ENCODE data around the gene ABCC1. TPM values are rescaled to one million over a fixed set of nuclear protein-coding genes. Genes with fewer than 3 reads are reported as not detected.
A peak's percentile ranks its signal among the peaks of the same experiment; 100 is the strongest.

The ABCC1 gene
- total RNA-seq, 4 donors from 2014 or later, result 12.1 to 39.2 (median 18.6) TPM

DNA sequence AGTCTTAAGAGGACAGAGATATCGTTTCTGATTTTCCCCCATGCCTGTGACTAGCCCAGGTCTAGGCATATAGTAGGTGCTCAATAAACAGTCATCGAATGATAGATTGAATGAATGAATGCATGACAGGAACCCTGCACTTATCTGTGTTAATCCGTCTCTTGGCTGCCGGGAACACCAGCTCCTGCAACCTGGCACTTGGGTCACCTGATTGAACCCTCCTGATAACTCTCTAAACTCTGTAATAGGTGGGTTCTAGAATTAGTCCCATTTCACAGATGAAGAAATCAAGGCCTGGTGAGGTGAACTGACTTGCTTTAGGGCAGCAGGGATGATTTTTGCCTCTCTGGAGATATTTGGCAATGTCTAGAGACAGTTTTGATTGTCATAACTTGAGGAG, 43.7 kb downstream of the ABCC1 start:
- no peak for DNase-seq
- H3K27me3 ChIP-seq, result no peaks in the 10 kb centered on the region
- no peak overlapping the region for H3K4me3 ChIP-seq
- intact Hi-C loops (cut with DNase I; ENCODE audit: low total_unique reads), result no loop called here
- H3K27ac ChIP-seq, result no peak overlapping the region
- H3K9me3 ChIP-seq, result no peaks in the 10 kb centered on the region
- H3K4me1 ChIP-seq, result peaks cover 0 to 5% of the 10 kb centered on the region in 2 donors
- H3K36me3 ChIP-seq, result no peaks in the 10 kb centered on the region
- TF ChIP-seq POLR2A (IDR thresholded peaks at IDR 0.05) (no peak), CTCF (IDR thresholded peaks at IDR 0.05) (no peak)

DNA sequence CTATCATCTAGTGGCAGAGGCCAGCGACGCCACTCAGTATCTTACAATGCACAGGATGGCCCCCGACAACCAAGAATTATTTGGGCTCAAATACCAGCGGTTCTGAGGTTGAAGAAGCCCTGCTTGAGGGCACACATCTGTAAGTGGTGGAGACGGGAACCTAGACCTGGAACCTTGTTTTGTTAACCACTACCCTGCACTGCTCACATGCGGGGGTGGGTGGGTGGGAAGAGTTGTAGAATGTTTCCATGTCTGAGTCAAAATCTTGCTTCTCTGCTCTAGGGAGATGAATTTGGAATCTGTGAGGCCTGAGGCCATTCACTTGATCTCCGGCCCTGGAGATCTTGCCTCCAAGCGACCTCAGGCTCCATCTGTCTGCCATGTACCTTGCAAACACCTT, 44.1 kb downstream of the ABCC1 start:
- intact Hi-C loops (cut with DNase I; ENCODE audit: low total_unique reads), result no loop called here
- H3K4me1 ChIP-seq, result peaks cover 0 to 5% of the 10 kb centered on the region in 2 donors
- H3K4me3 ChIP-seq, result no peak overlapping the region
- TF ChIP-seq POLR2A (IDR thresholded peaks at IDR 0.05) (no peak), CTCF (IDR thresholded peaks at IDR 0.05) (no peak)
- no peak overlapping the region for H3K27ac ChIP-seq
- H3K9me3 ChIP-seq, result no peaks in the 10 kb centered on the region
- no peak for DNase-seq
- no peaks in the 10 kb centered on the region for H3K36me3 ChIP-seq
- H3K27me3 ChIP-seq, result no peaks in the 10 kb centered on the region

DNA sequence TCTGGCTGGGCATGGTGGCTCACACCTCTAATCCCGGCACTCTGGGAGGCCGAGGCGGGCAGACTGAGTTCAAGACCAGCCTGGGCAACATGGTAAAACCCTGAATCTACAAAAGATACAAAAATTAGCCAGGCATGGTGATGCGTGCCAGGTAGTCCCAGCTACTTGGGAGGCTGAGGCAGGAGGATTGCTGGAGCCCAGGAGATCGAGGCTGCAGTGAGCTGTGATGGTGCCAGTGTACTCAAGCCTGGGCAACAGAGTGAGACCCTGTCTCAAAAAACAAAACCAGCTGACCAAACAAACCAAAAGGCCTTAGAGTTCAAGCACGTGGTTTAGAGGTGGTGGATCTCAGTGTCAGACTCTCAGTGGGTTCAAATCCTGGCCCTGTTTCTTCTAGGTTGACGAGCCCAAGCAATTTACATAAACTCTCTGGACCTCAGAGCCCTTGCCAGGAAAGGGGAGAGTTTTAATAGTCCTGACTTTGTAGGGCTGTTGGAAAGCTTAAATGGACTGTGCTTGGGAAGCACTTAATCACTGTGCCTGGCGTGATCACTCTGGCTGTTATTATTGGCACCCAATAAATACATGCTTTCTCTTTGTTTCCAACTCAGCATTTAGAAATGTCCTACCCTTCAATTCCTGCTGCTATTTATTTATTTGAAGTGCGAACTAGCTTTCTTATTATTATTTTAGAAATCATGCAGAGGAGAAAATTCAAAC, 44.7 kb downstream of the ABCC1 start:
- H3K27me3 ChIP-seq, result no peaks in the 10 kb centered on the region
- no peak overlapping the region for H3K4me3 ChIP-seq
- H3K27ac ChIP-seq, result no peak overlapping the region
- intact Hi-C loops (cut with DNase I; ENCODE audit: low total_unique reads), result no loop called here
- H3K9me3 ChIP-seq, result no peaks in the 10 kb centered on the region
- H3K36me3 ChIP-seq, result no peaks in the 10 kb centered on the region
- peaks cover 0 to 7% of the 10 kb centered on the region in 2 donors for H3K4me1 ChIP-seq
- no peak for TF ChIP-seq POLR2A (IDR thresholded peaks at IDR 0.05)
- no peak for TF ChIP-seq CTCF (IDR thresholded peaks at IDR 0.05)
- no peak for DNase-seq

DNA sequence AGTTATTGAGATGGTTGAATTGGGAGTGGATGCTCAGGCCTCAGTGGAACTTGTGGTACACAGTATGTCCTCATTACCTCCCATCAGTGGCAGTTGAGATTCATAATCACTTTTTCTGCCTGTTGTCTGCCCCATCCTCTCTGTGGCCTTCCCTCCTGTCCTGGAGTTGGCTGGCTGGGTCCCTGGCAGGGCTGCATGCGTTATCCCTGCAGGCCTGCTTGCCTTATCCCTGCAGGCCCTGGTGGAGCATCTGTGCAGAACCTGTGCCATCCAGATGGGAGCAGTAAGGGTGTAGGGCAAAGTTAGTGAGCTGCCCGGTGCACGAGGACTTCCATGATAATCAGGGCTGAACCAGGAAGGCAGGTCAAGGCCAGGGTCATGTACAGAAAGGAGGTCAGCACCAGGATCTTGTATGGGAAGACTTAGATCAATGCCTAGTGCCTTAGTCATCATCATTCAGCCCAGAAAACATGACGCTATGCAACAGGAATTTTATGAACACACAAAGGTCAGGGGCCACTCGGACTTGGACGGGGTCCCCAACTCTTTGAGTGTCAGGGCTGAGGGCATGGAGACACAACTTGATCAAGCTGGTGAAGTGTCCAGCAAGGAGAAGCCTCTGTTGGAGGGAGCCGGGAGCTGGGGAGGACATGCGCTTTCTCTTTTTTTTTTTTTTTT, 47.2 kb downstream of the ABCC1 start:
- Histone ChIP-seq H3K4me3 (no peak overlapping the region), H3K36me3 (no peaks in the 10 kb centered on the region), H3K27me3 (no peaks in the 10 kb centered on the region), H3K9me3 (no peaks in the 10 kb centered on the region), H3K27ac (no peak overlapping the region), H3K4me1 (peaks cover 0 to 7% of the 10 kb centered on the region in 2 donors)
- DNase-seq, result peak; percentile 34 to 61
- TF ChIP-seq POLR2A (IDR thresholded peaks at IDR 0.05) (no peak), CTCF (IDR thresholded peaks at IDR 0.05) (no peak)
- intact Hi-C loops (cut with DNase I; ENCODE audit: low total_unique reads), result no loop called here

DNA sequence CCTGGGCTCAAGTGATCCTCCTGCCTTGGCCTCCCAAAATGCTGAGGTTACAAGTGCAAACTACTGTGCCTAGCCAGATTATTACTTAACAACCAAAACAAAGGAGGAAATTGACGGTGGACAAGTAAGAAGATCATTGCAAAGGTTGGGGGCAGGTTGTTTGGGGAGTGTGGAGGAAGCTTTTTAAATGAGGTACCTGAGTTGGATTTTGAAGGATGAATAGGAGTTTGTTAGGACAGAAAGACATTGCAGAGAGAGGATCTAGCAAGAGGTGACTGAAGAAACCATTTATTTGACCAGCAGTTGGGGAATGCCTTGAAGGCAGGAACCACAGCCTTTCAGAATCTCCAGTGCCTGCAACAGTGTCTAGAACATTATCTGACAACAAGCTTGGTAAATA, 51.3 kb downstream of the ABCC1 start:
- H3K36me3 ChIP-seq, result no peaks in the 10 kb centered on the region
- H3K4me3 ChIP-seq, result no peak overlapping the region
- H3K9me3 ChIP-seq, result no peaks in the 10 kb centered on the region
- TF ChIP-seq POLR2A (IDR thresholded peaks at IDR 0.05) (no peak), CTCF (IDR thresholded peaks at IDR 0.05) (no peak)
- intact Hi-C loops (cut with DNase I; ENCODE audit: low total_unique reads), result no loop called here
- no peaks in the 10 kb centered on the region for H3K27me3 ChIP-seq
- H3K27ac ChIP-seq, result no peak overlapping the region
- DNase-seq, result no peak
- H3K4me1 ChIP-seq, result peaks cover 0 to 7% of the 10 kb centered on the region in 2 donors
